ENCODE data around the gene FCER1G.
"Not testable (repeated sequence)": the region's sequence is repeated elsewhere in the genome, so short reads cannot be mapped to it uniquely, and the experiment has no call there.

The FCER1G gene

GRCh38 chr1:161209790-161210409 is 5.2 kb upstream of the FCER1G start:
- peak; percentile 70 for DNase-seq

GRCh38 chr1:161214369-161214768 is 726 bp upstream of the FCER1G start:
- no peak for DNase-seq

- no peak for DNase-seq
Measured at GRCh38 chr1:161216945-161217712, 2.0 kb downstream of the FCER1G start.

GRCh38 chr1:161217831-161218230 is 2.7 kb downstream of the FCER1G start:
- DNase-seq = no peak

GRCh38 chr1:161218301-161219077 is 3.4 kb downstream of the FCER1G start:
- DNase-seq = no peak

- no peak for DNase-seq
Measured at GRCh38 chr1:161219078-161219892, 4.2 kb downstream of the FCER1G start.

- DNase-seq = no peak
Measured at GRCh38 chr1:161220002-161220401, 4.9 kb downstream of the FCER1G start.

- DNase-seq = no peak
Measured at GRCh38 chr1:161222175-161223019, 7.3 kb downstream of the FCER1G start.

- DNase-seq = no peak
Measured at GRCh38 chr1:161223805-161224694, 9.0 kb downstream of the FCER1G start.

GRCh38 chr1:161224695-161225087 is 9.6 kb downstream of the FCER1G start:
- not testable (repeated sequence) for DNase-seq

GRCh38 chr1:161225178-161225533 is 10.1 kb downstream of the FCER1G start:
- no peak for DNase-seq

- DNase-seq = peak; percentile 87
Measured at GRCh38 chr1:161225534-161226319, 10.6 kb downstream of the FCER1G start, which contains the start of gene TOMM40L. TOMM40L (plus strand) TSS chr1:161226060; CDS start chr1:161226490, 430 bp downstream.

- no peak for DNase-seq
Measured at GRCh38 chr1:161226320-161226711, 11.2 kb downstream of the FCER1G start.

- DNase-seq = no peak
Measured at GRCh38 chr1:161226759-161227158, 11.7 kb downstream of the FCER1G start.

- DNase-seq = peak; percentile 87
Measured at GRCh38 chr1:161227196-161227871, 12.2 kb downstream of the FCER1G start.

GRCh38 chr1:161228032-161228431 is 12.9 kb downstream of the FCER1G start:
- no peak for DNase-seq

- DNase-seq = no peak
Measured at GRCh38 chr1:161229896-161230295, 14.8 kb downstream of the FCER1G start.

- no peak for DNase-seq
Measured at GRCh38 chr1:161230762-161231161, 15.7 kb downstream of the FCER1G start.

GRCh38 chr1:161233102-161233501 is 18.0 kb downstream of the FCER1G start:
- DNase-seq = no peak
